Fibroblast of pulmonary artery (primary cell): ENCODE results near the gene HP1BP3.

Experiments
- DNase-seq: peaks from one replicate; pipeline ENCODE4 v3.0.0-alpha.2; 2010; ENCODE audit warnings: low read depth
- H3K4me3 ChIP-seq: replicated peaks from 2 replicates; pipeline ENCODE4 v1.5.1; 2011; ENCODE audit warnings: low read depth, mild to moderate bottlenecking, control low read depth, low read length, moderate library complexity
- TF ChIP-seq, protein P1 (sequence below): IDR thresholded peaks from 2 replicates; pipeline ENCODE4 v1.5.1; 2011; ENCODE audit warnings: mild to moderate bottlenecking, control low read depth, low read length, inconsistent platforms; ENCODE audit errors: missing control alignments

Gene HP1BP3

DNA sequence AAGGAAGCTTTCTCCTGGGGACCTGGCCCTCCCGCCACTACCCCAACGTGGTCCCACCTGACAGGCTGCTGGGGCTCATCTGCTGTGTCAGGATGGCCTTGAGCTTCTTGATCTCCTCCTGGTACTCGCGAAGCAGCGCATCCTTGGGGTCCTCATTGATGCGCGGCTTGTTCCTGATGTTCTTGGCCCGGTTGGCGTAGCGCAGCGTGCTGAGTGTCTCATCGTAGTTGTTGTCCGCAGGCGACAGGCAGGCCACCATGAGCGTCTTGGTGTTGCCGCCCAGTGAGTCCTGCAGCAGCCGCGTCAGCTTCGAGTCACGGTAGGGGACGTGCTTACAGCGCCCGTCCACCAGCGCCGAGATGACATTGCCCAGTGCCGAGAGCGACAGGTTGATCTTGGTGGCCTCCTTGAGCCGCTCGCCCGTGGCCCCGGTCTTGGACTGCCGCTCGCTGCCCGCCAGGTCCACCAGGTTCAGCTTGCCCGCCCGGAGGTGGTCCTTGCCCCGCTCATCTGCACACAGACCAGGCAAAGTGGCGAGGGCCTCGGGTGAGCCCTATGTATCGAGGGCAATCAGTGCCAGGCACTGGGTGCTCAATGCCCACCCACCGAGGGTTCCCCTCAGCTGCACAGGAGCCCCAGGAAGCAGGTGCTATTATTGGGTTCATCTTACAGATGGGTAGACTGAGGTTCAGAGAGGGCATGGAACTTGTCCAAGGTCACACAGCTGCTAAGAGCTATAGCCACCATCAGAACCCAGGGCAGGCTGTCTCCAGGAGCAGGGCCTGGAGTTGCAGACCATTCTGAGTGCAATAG, 82.5 kb downstream of the HP1BP3 start:
- no peak overlapping the region for H3K4me3 ChIP-seq
- TF ChIP-seq, protein P1, sequence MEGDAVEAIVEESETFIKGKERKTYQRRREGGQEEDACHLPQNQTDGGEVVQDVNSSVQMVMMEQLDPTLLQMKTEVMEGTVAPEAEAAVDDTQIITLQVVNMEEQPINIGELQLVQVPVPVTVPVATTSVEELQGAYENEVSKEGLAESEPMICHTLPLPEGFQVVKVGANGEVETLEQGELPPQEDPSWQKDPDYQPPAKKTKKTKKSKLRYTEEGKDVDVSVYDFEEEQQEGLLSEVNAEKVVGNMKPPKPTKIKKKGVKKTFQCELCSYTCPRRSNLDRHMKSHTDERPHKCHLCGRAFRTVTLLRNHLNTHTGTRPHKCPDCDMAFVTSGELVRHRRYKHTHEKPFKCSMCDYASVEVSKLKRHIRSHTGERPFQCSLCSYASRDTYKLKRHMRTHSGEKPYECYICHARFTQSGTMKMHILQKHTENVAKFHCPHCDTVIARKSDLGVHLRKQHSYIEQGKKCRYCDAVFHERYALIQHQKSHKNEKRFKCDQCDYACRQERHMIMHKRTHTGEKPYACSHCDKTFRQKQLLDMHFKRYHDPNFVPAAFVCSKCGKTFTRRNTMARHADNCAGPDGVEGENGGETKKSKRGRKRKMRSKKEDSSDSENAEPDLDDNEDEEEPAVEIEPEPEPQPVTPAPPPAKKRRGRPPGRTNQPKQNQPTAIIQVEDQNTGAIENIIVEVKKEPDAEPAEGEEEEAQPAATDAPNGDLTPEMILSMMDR, result no peak
- DNase-seq, result no peak

DNA sequence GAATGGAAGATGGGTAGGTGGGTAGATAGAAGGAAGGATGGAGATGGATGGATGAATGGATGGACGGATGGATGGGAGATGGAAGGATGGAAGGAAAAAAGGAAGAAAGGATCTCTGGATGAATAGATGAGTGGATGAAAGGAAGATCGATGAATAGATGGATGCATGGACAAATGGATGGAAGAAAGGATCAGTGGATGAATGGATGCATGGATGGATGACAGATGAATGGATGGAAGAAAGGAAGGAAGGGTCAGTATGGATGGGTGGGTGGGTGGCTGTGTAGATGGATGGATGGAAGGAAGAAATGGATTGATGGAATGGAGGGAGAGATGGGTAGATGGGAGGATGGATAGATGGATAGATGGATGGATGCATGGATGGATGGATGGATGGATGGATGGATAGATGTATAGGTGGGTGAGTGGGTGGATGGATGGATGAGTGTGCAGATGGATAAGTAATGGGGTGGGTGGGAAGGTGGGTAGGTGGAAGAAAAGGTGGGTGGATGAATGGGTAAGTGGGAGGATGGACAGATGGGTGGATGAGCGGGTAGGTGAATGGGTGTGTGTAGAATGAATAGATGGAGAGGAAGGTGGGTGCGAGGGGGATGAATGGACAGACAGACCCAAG, 83.9 kb downstream of the HP1BP3 start:
- TF ChIP-seq, protein P1, result no peak
- no peak overlapping the region for H3K4me3 ChIP-seq
- DNase-seq, result no peak

DNA sequence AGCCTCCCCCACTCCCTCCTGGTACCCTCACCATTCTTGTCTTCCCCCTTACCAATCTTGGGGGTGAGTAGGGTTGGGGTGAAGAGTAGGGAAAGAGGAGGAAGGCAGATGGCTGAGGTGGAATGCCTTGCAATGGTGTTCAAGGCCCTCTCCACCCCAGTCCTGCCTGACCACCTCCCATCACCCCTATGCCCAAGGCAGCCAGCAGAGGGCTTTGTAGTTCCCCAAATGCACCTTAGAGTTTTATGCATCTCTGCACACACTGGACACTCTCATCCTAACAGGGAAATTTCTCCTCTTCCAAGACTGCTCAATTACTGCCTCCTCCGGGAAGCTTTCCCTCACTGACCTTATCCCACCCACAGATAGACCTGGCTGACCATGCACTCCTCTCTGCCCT, 84.7 kb downstream of the HP1BP3 start:
- DNase-seq, result peak; percentile 50
- TF ChIP-seq, protein P1, result peak; percentile 55
- no peak overlapping the region for H3K4me3 ChIP-seq

DNA sequence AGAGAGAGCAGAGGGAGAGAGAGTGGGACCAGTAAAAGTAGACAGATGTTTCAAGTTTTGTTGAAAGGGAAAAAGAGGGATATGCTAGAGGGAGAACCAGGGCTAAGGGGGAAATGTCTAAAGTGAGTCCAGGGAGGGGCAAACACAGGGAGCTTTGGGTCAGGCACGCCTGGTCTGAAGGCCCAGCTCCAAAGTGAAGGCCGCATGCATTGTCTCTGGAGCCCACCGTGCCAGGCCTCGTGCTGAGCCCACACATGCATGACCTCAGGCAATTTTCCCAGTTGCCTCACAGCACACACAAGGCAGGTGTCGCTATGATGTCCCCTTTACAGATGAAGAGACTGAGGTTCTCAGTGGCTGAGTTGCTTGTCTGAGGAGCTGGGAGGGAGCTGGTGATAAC, 85.3 kb downstream of the HP1BP3 start:
- TF ChIP-seq, protein P1, result no peak
- no peak overlapping the region for H3K4me3 ChIP-seq
- DNase-seq, result no peak

DNA sequence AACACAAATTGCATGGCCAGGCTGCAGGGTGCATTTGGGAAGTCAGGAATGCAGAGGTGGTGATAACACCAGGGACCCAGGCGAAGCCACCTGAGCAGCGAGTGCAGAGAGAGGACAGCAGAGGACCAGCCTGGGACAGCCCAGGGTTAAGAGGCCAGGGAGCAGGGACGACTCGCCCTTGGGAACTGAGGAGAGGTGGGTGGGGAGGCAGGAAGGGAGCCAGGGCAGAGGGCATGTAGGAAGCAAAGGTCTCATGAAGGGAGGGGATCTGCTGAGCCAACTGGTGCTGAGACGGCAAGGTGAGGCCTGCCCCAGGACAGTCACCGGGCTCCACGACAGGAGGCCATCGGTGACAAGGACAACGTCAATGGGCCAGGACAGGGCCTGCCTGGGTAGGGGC, 85.7 kb downstream of the HP1BP3 start:
- TF ChIP-seq, protein P1, result no peak
- no peak for DNase-seq
- H3K4me3 ChIP-seq, result no peak overlapping the region

DNA sequence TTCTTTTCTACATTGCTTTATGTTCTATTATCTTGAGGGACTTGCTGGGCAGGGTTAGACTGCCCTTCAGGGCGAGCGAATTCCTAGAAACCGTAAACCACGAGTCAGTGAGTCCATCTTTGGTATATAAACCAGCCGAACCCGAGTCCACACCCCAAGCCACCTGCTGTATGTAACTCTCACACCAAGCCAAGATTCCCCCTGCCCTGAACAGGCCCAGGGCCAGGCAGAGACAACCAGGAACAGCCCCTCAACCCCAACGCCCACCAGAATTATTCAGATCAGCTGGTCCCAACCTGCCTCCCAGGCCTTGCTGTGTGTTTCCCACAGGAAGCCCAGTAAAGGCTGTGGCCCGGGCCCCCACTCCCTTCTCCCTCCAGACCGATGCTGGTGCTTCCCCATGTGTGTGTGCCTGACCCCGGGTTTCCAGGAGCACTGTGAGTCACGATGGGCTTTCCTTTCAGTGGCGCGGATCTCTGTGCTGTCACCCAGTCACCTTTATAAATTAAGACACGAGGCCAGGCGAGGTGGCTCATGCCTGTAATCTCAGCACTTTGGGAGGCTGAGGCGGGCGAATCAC, 86.4 kb downstream of the HP1BP3 start:
- no peak for DNase-seq
- TF ChIP-seq, protein P1, result no peak
- no peak overlapping the region for H3K4me3 ChIP-seq
